HCT116 (cell line): ENCODE results near the gene ACP1. TPM values are rescaled to one million over a fixed set of nuclear protein-coding genes. Genes with fewer than 3 reads are reported as not detected.

Source experiments
- ATAC-seq: fragments of 200-7000 bp; cut with Tn5 transposase; 2 replicates; pipeline ENCODE4 v1.9.1; 2020; ENCODE audit warnings: mild to moderate bottlenecking, moderate library complexity
- BruUV-seq: library from RNA; stranded (reverse); fragments of 400-500 nt; replicated peaks from 2 replicates; lab custom pipeline; 2021; lab: Mats Ljungman, UMichigan
- CTCF ChIA-PET: fragments of 300-600 bp; sonication (Branson Sonifier 250); formaldehyde crosslinking; loops from one replicate; lab custom pipeline; 2021; ENCODE audit warnings: antibody characterized with exemption; lab: Charles Lee
- POLR2A ChIA-PET: fragments of 300-600, 350-600 bp; sonication (Branson Sonifier 250); formaldehyde crosslinking; loops from one replicate; lab custom pipeline; 2021; ENCODE audit warnings: antibody characterized with exemption; lab: Charles Lee
- RAD21 ChIA-PET, 2 experiments: fragments of 300-600 bp; sonication (Branson Sonifier 250); formaldehyde crosslinking; loops; one replicate each; lab custom pipeline; 2023; ENCODE audit warnings: low total read pairs in 2 of 2; ENCODE audit not compliant: uncharacterized antibody in 2 of 2, unreplicated experiment in 2 of 2, low non-redundant PET in 1 of 2; lab: Charles Lee
- DNase-seq: peaks from one replicate; pipeline ENCODE4 v3.0.0-alpha.2; 2010; ENCODE audit warnings: low read depth, low spot score
- H2AFZ ChIP-seq: fragments of 200-600 bp; shearing (Covaris generic), sonication (generic); 2 replicates; pipeline ENCODE4 v1.6.1; 2017; ENCODE audit warnings: low read depth, mixed run types, mixed read lengths, antibody characterized with exemption, low read length; ENCODE audit not compliant: poor library complexity, severe bottlenecking
- H3K27ac ChIP-seq: 2 replicates; pipeline ENCODE4 v1.5.1; 2012; ENCODE audit warnings: low read depth, low read length
- H3K27me3 ChIP-seq: fragments of 200-600 bp; sonication (generic); 2 replicates; pipeline ENCODE4 v1.6.1; 2016; ENCODE audit warnings: mixed run types, low read length, mixed read lengths; ENCODE audit not compliant: insufficient read depth
- H3K36me3 ChIP-seq, 2 experiments: fragments of 200-500 bp in 1 of 2; fragments of 200-600 bp in 1 of 2; sonication (Bioruptor generic) in 1 of 2; sonication (generic) in 1 of 2; 2 replicates each; pipeline versions ENCODE4 v1.5.1 to v1.6.1; 2014 to 2016; ENCODE audit warnings: low read length in 2 of 2, inconsistent platforms in 1 of 2, mixed read lengths in 1 of 2, mixed run types in 1 of 2; ENCODE audit not compliant: insufficient read depth in 2 of 2, control insufficient read depth in 1 of 2
- H3K4me1 ChIP-seq, 2 experiments: fragments of 200-600 bp in 1 of 2; sonication (generic) in 1 of 2; 2 replicates each; pipeline versions ENCODE4 v1.5.1 to v1.6.1; 2012 to 2017; ENCODE audit warnings: low read length in 2 of 2, inconsistent platforms in 1 of 2, mild to moderate bottlenecking in 1 of 2, mixed read lengths in 1 of 2, mixed run types in 1 of 2, moderate library complexity in 1 of 2; ENCODE audit not compliant: insufficient read depth in 2 of 2, control insufficient read depth in 1 of 2
- H3K4me2 ChIP-seq: fragments of 200-600 bp; sonication (generic); 2 replicates; pipeline ENCODE4 v1.6.1; 2017; ENCODE audit warnings: mixed run types, low read length, mixed read lengths
- H3K4me3 ChIP-seq, 2 experiments: fragments of 200-600 bp in 1 of 2; sonication (generic) in 1 of 2; replicated peaks in 1 of 2; 2 replicates each; pipeline ENCODE4 v1.5.1; 2011 to 2016; ENCODE audit warnings: low read length in 2 of 2, control low read depth in 1 of 2, low read depth in 1 of 2, mild to moderate bottlenecking in 1 of 2, mixed read lengths in 1 of 2, mixed run types in 1 of 2
- H3K79me2 ChIP-seq: fragments of 200-600 bp; sonication (generic); 2 replicates; pipeline ENCODE4 v1.6.1; 2017; ENCODE audit warnings: mild to moderate bottlenecking, mixed run types, low read length, moderate library complexity, mixed read lengths; ENCODE audit not compliant: insufficient read depth
- H3K9ac ChIP-seq: fragments of 200-600 bp; sonication (generic); 2 replicates; pipeline ENCODE4 v1.6.1; 2016; ENCODE audit warnings: low read length, mixed read lengths
- H3K9me2 ChIP-seq: fragments of 200-600 bp; sonication (generic), shearing (Covaris generic); 2 replicates; pipeline ENCODE4 v1.6.1; 2017; ENCODE audit warnings: mixed run types, mild to moderate bottlenecking, moderate library complexity; ENCODE audit not compliant: insufficient read depth
- H3K9me3 ChIP-seq, 2 experiments: fragments of 200-500 bp in 1 of 2; fragments of 200-600 bp in 1 of 2; sonication (Bioruptor generic) in 1 of 2; sonication (generic) in 1 of 2; 2 replicates each; pipeline ENCODE4 v1.6.1; 2014 to 2017; ENCODE audit warnings: low read length in 2 of 2, mixed read lengths in 2 of 2, inconsistent platforms in 1 of 2, low read depth in 1 of 2, mild to moderate bottlenecking in 1 of 2, mixed run types in 1 of 2, moderate library complexity in 1 of 2; ENCODE audit not compliant: control insufficient read depth in 1 of 2, insufficient read depth in 1 of 2
- H4K20me1 ChIP-seq: fragments of 200-600 bp; sonication (generic), shearing (Covaris generic); 2 replicates; pipeline ENCODE4 v1.6.1; 2017; ENCODE audit warnings: mixed run types, mild to moderate bottlenecking, moderate library complexity; ENCODE audit not compliant: insufficient read depth
- CEBPB ChIP-seq: IDR thresholded peaks from 2 replicates; pipeline ENCODE4 v1.6.1; 2012; ENCODE audit warnings: low read depth
- EGR1 ChIP-seq: IDR thresholded peaks from 2 replicates; pipeline ENCODE4 v1.6.1; 2012; ENCODE audit warnings: low read depth
- ELF1 ChIP-seq: IDR thresholded peaks from 2 replicates; pipeline ENCODE4 v1.6.1; 2012; ENCODE audit warnings: low read depth, borderline replicate concordance
- EZH2 ChIP-seq: fragments of 200-600 bp; sonication (generic); IDR thresholded peaks from 2 replicates; pipeline ENCODE4 v1.6.1; 2017; ENCODE audit warnings: antibody characterized with exemption, mixed run types
- FOSL1 ChIP-seq: IDR thresholded peaks from 2 replicates; pipeline ENCODE4 v1.6.1; 2012; ENCODE audit warnings: low read depth
- POLR2A ChIP-seq: IDR thresholded peaks from 2 replicates; pipeline ENCODE4 v1.7.0; 2011; ENCODE audit warnings: borderline replicate concordance; ENCODE audit not compliant: insufficient read depth, insufficient read length; ENCODE audit errors: extremely low read depth
- POLR2AphosphoS5 ChIP-seq: IDR thresholded peaks from 2 replicates; pipeline ENCODE4 v1.6.1; 2011; ENCODE audit warnings: mild to moderate bottlenecking, low read depth, low read length, moderate library complexity
- RAD21 ChIP-seq: IDR thresholded peaks from 2 replicates; pipeline ENCODE4 v1.6.1; 2012; ENCODE audit warnings: low read depth, mild to moderate bottlenecking
- SP1 ChIP-seq: IDR thresholded peaks from 2 replicates; pipeline ENCODE4 v1.6.1; 2012; ENCODE audit warnings: low read depth
- SRF ChIP-seq: IDR thresholded peaks from 2 replicates; pipeline ENCODE4 v1.6.1; 2012; ENCODE audit warnings: low read depth
- TCF7L2 ChIP-seq: IDR thresholded peaks from 2 replicates; pipeline ENCODE4 v1.7.0; 2011; ENCODE audit warnings: borderline replicate concordance, inconsistent platforms; ENCODE audit not compliant: insufficient read depth, insufficient read length; ENCODE audit errors: extremely low read depth
- YY1 ChIP-seq: IDR thresholded peaks from 2 replicates; pipeline ENCODE4 v1.6.1; 2011; ENCODE audit warnings: low read length, low read depth, moderate library complexity, mild to moderate bottlenecking; ENCODE audit not compliant: insufficient replicate concordance; ENCODE audit errors: extremely low read depth
- ZNF274 ChIP-seq: fragments of 200-500 bp; sonication (Bioruptor generic); IDR thresholded peaks from 2 replicates; pipeline ENCODE4 v1.6.1; 2014; ENCODE audit warnings: mild to moderate bottlenecking, low read depth, low read length, inconsistent platforms
- intact Hi-C: fragments of 100-400 bp; cut with micrococcal nuclease; formaldehyde crosslinking; loops from 2 replicates; pipeline ENCODE4 v1.10.0; 2022
- total RNA-seq: library from RNA; stranded (reverse); gene quantifications from one replicate; pipeline ENCODE4 v1.2.1, GENCODE V29; 2021; ENCODE audit not compliant: unreplicated experiment
- TF ChIP-seq, protein P1 (sequence below): IDR thresholded peaks from 2 replicates; pipeline ENCODE4 v1.6.1; 2012
- TF ChIP-seq, protein P2 (sequence below): IDR thresholded peaks from 2 replicates; pipeline ENCODE4 v1.6.1; 2012; ENCODE audit warnings: low read depth
- TF ChIP-seq, protein P3 (sequence below): IDR thresholded peaks from 2 replicates; pipeline ENCODE4 v1.6.1; 2012
- TF ChIP-seq, protein P4 (sequence below), 3 experiments: fragments of 200-600 bp in 1 of 3; sonication (generic) in 1 of 3; IDR thresholded peaks in 2 of 3; conservative IDR thresholded peaks in 1 of 3; 2 replicates each; pipeline ENCODE4 v1.5.1; 2012 to 2017; ENCODE audit warnings: low read depth in 2 of 3, low read length in 2 of 3, antibody characterized with exemption in 1 of 3, borderline replicate concordance in 1 of 3, control low read depth in 1 of 3, mild to moderate bottlenecking in 1 of 3, mixed read lengths in 1 of 3, mixed run types in 1 of 3, moderate library complexity in 1 of 3; ENCODE audit not compliant: insufficient read depth in 1 of 3

ACP1 gene
- total RNA-seq, 1 experiment from 2014 or later: 113 TPM

DNA sequence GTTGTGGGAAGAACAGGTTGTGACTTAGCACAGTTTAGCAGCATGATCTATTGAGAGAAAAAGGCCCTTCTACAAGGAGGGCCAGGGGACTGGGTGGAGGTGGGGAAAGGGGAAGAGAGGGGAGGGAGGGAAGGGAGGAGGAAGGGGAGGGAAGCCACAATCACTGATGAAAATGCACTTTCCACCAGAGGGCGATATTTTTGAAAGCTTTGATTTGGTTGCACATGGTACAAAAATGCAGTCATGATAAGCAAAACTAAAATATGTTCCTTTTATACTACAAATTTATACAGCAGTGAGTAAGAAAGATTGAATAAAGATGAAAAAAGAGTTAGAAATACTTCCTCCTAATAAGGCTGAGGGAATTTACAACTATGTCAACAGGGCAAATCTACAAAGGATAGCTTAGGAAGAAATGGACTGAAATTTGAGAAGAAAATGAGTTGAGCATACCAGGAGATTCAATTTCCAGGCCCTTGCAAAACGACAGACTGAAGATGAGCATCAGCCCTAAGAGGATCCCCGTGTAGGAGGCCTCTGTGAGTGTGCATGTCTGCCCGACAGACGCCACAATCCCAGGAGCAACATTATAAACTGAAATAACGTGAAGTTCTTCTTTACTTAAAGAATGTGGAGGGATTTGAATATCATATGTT is 18.1 kb upstream of the ACP1 start:
- intact Hi-C loops: loop anchor here (5.0 kb wide), 1 partner anchor 391 kb away; no protein-coding TSS in a partner anchor
- Histone ChIP-seq H3K4me2 (no peak overlapping the region), H2AFZ (no peak overlapping the region), H3K27me3 (no peaks in the 10 kb centered on the region), H3K9me2 (no peaks in the 10 kb centered on the region), H4K20me1 (no peaks in the 10 kb centered on the region), H3K36me3 (no peaks in the 10 kb centered on the region; a peak in 1 of 4 replicates), H3K27ac (no peak overlapping the region), H3K9ac (no peak overlapping the region), H3K9me3 (no peaks in the 10 kb centered on the region; a peak in 1 of 4 replicates), H3K4me1 (no peaks in the 10 kb centered on the region), H3K79me2 (no peaks in the 10 kb centered on the region), H3K4me3 (no peak overlapping the region)
- ChIA-PET POLR2A (no interaction called here), CTCF (interaction anchor here (0.8 to 1.7 kb wide), 7 partner anchors 9 to 389 kb away, joined by 3 to 7 read pairs (median 4); no protein-coding TSS in a partner anchor), RAD21 (no interaction called here)
- ATAC-seq (peak; percentile 87), DNase-seq (peak; percentile 36)
- TF ChIP-seq SRF: no peak
- TF ChIP-seq YY1: no peak
- no peak for TF ChIP-seq FOSL1
- TF ChIP-seq ELF1: no peak
- TF ChIP-seq, protein P1, sequence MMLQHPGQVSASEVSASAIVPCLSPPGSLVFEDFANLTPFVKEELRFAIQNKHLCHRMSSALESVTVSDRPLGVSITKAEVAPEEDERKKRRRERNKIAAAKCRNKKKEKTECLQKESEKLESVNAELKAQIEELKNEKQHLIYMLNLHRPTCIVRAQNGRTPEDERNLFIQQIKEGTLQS: no peak
- TF ChIP-seq EGR1: no peak
- no peak for TF ChIP-seq POLR2A
- no peak for TF ChIP-seq CEBPB
- TF ChIP-seq, protein P2, sequence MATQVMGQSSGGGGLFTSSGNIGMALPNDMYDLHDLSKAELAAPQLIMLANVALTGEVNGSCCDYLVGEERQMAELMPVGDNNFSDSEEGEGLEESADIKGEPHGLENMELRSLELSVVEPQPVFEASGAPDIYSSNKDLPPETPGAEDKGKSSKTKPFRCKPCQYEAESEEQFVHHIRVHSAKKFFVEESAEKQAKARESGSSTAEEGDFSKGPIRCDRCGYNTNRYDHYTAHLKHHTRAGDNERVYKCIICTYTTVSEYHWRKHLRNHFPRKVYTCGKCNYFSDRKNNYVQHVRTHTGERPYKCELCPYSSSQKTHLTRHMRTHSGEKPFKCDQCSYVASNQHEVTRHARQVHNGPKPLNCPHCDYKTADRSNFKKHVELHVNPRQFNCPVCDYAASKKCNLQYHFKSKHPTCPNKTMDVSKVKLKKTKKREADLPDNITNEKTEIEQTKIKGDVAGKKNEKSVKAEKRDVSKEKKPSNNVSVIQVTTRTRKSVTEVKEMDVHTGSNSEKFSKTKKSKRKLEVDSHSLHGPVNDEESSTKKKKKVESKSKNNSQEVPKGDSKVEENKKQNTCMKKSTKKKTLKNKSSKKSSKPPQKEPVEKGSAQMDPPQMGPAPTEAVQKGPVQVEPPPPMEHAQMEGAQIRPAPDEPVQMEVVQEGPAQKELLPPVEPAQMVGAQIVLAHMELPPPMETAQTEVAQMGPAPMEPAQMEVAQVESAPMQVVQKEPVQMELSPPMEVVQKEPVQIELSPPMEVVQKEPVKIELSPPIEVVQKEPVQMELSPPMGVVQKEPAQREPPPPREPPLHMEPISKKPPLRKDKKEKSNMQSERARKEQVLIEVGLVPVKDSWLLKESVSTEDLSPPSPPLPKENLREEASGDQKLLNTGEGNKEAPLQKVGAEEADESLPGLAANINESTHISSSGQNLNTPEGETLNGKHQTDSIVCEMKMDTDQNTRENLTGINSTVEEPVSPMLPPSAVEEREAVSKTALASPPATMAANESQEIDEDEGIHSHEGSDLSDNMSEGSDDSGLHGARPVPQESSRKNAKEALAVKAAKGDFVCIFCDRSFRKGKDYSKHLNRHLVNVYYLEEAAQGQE: no peak
- TF ChIP-seq TCF7L2: no peak
- no peak for TF ChIP-seq SP1
- TF ChIP-seq, protein P3, sequence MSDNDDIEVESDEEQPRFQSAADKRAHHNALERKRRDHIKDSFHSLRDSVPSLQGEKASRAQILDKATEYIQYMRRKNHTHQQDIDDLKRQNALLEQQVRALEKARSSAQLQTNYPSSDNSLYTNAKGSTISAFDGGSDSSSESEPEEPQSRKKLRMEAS: no peak
- TF ChIP-seq, protein P4, sequence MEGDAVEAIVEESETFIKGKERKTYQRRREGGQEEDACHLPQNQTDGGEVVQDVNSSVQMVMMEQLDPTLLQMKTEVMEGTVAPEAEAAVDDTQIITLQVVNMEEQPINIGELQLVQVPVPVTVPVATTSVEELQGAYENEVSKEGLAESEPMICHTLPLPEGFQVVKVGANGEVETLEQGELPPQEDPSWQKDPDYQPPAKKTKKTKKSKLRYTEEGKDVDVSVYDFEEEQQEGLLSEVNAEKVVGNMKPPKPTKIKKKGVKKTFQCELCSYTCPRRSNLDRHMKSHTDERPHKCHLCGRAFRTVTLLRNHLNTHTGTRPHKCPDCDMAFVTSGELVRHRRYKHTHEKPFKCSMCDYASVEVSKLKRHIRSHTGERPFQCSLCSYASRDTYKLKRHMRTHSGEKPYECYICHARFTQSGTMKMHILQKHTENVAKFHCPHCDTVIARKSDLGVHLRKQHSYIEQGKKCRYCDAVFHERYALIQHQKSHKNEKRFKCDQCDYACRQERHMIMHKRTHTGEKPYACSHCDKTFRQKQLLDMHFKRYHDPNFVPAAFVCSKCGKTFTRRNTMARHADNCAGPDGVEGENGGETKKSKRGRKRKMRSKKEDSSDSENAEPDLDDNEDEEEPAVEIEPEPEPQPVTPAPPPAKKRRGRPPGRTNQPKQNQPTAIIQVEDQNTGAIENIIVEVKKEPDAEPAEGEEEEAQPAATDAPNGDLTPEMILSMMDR (IDR thresholded peaks at IDR 0.05 in 2 of 3, conservative IDR thresholded peaks at IDR 0.05 in 1 of 3; ENCODE audit: borderline replicate concordance in 1 of 3, insufficient read depth in 1 of 3, low read depth in 2 of 3, low read length in 2 of 3): peak; percentile 31 to 65 (median 58); a peak in 5 of 6 replicates
- TF ChIP-seq POLR2AphosphoS5: no peak
- TF ChIP-seq ZNF274: no peak
- peak; percentile 35; the same call in 1 of the 2 replicates for TF ChIP-seq RAD21
- TF ChIP-seq EZH2: no peak
- no TSS peak for BruUV-seq
